ENCODE data around the gene FBLN5. TPM values are rescaled to one million over a fixed set of nuclear protein-coding genes. Genes with fewer than 3 reads are reported as not detected.

Gene FBLN5
- polyA plus RNA-seq, 3 donors, result 0.16 TPM; not detected in 2

GRCh38 chr14:91841065-91841464 is 106.4 kb downstream of the FBLN5 start:
- Mint-ChIP-seq H3K9me3 (peaks cover 0 to 6% (median under 1%) of the 10 kb centered on the region in 7 donors), H3K27me3 (ENCODE audit: low read depth in 3 of 3) (peaks cover 21 to 27% (median 23%) of the 10 kb centered on the region in 3 donors), H3K4me3 (no peak overlapping the region), H3K36me3 (no peaks in the 10 kb centered on the region), H3K27ac (peak overlapping the region in 1 of 7 donors; percentile 6), H3K4me1 (peaks cover 7% of the 10 kb centered on the region)
- H3K9ac ChIP-seq (ENCODE audit: insufficient read depth, low read length, poor library complexity, severe bottlenecking), result no peak overlapping the region
- H3K36me3 ChIP-seq (replicated peaks in 1 of 2; ENCODE audit: control insufficient read depth in 1 of 2, insufficient read depth in 2 of 2, low read length in 2 of 2), result no peaks in the 10 kb centered on the region
- H3K9me3 ChIP-seq (replicated peaks in 1 of 2; ENCODE audit: control insufficient read depth in 1 of 2, insufficient read depth in 1 of 2, low read length in 2 of 2), result no peaks in the 10 kb centered on the region
- no peak overlapping the region for H3K27ac ChIP-seq (ENCODE audit: low read depth in 1 of 2, low read length in 2 of 2)
- no peaks in the 10 kb centered on the region for H3K79me2 ChIP-seq (ENCODE audit: insufficient read depth, low read length)
- peaks cover 7 to 12% of the 10 kb centered on the region in 2 donors for H3K4me1 ChIP-seq (ENCODE audit: control insufficient read depth in 1 of 2, insufficient read depth in 2 of 2, low read length in 2 of 2)
- H3K4me3 ChIP-seq (replicated peaks in 1 of 3; ENCODE audit: low read depth in 2 of 3, low read length in 3 of 3), result no peak overlapping the region
- no peak for DNase-seq
- no peak overlapping the region for H2AFZ ChIP-seq (ENCODE audit: insufficient read depth, low read depth, low read length, poor library complexity, severe bottlenecking)
- TF ChIP-seq CTCF (IDR thresholded peaks at IDR 0.05), result no peak
- intact Hi-C loops (cut with micrococcal nuclease), result no loop called here
- H3K27me3 ChIP-seq (ENCODE audit: control insufficient read depth in 2 of 2, insufficient read depth in 2 of 2, low read length in 2 of 2), result peaks cover 14 to 29% of the 10 kb centered on the region in 2 donors
- no peaks in the 10 kb centered on the region for H4K20me1 ChIP-seq (ENCODE audit: insufficient read depth, low read length)
- H3K4me2 ChIP-seq (replicated peaks; ENCODE audit: extremely low read depth, low read length, poor library complexity, severe bottlenecking), result no peak overlapping the region

GRCh38 chr14:91839749-91840148 is 107.7 kb downstream of the FBLN5 start:
- Mint-ChIP-seq H3K4me3 (no peak overlapping the region), H3K27ac (no peak overlapping the region), H3K9me3 (peaks cover 0 to 6% (median 1%) of the 10 kb centered on the region in 7 donors), H3K4me1 (peaks cover 7% of the 10 kb centered on the region), H3K36me3 (no peaks in the 10 kb centered on the region), H3K27me3 (ENCODE audit: low read depth in 3 of 3) (peaks cover 33 to 41% (median 36%) of the 10 kb centered on the region in 3 donors)
- H3K4me3 ChIP-seq (replicated peaks in 1 of 3; ENCODE audit: low read depth in 2 of 3, low read length in 3 of 3), result no peak overlapping the region
- no peaks in the 10 kb centered on the region for H3K36me3 ChIP-seq (replicated peaks in 1 of 2; ENCODE audit: control insufficient read depth in 1 of 2, insufficient read depth in 2 of 2, low read length in 2 of 2)
- no CpG with 5 or more reads among the region's 1 CpG for WGBS (ENCODE audit: insufficient coverage)
- no peak for TF ChIP-seq CTCF (IDR thresholded peaks at IDR 0.05)
- H3K4me2 ChIP-seq (replicated peaks; ENCODE audit: extremely low read depth, low read length, poor library complexity, severe bottlenecking), result no peak overlapping the region
- no peak overlapping the region for H3K9ac ChIP-seq (ENCODE audit: insufficient read depth, low read length, poor library complexity, severe bottlenecking)
- DNase-seq, result no peak
- peaks cover 28 to 42% of the 10 kb centered on the region in 2 donors for H3K27me3 ChIP-seq (ENCODE audit: control insufficient read depth in 2 of 2, insufficient read depth in 2 of 2, low read length in 2 of 2)
- peaks cover 10 to 15% of the 10 kb centered on the region in 2 donors for H3K4me1 ChIP-seq (ENCODE audit: control insufficient read depth in 1 of 2, insufficient read depth in 2 of 2, low read length in 2 of 2)
- no peaks in the 10 kb centered on the region for H3K9me3 ChIP-seq (replicated peaks in 1 of 2; ENCODE audit: control insufficient read depth in 1 of 2, insufficient read depth in 1 of 2, low read length in 2 of 2)
- no peak overlapping the region for H2AFZ ChIP-seq (ENCODE audit: insufficient read depth, low read depth, low read length, poor library complexity, severe bottlenecking)
- no peak overlapping the region for H3K27ac ChIP-seq (ENCODE audit: low read depth in 1 of 2, low read length in 2 of 2)
- no peaks in the 10 kb centered on the region for H3K79me2 ChIP-seq (ENCODE audit: insufficient read depth, low read length)
- no peaks in the 10 kb centered on the region for H4K20me1 ChIP-seq (ENCODE audit: insufficient read depth, low read length)
- intact Hi-C loops (cut with micrococcal nuclease), result no loop called here

All from CD14-positive monocyte (primary cell).